HG02798 (cell line): ENCODE data around the gene MYO5B.

Experiments
- ATAC-seq: cut with Tn5 transposase; IDR thresholded peaks from one replicate; pipeline ENCODE4 v1.9.1; 2021; ENCODE audit warnings: mild to moderate bottlenecking; ENCODE audit not compliant: unreplicated experiment, poor library complexity

MYO5B gene

GRCh38 chr18:50155406-50155805, 39.5 kb downstream of the MYO5B start:
- ATAC-seq, result no peak

GRCh38 chr18:50154420-50154819, 40.5 kb downstream of the MYO5B start:
- no peak for ATAC-seq

- no peak for ATAC-seq
Observed at GRCh38 chr18:50152900-50153299, 42.0 kb downstream of the MYO5B start.

- no peak for ATAC-seq
Observed at GRCh38 chr18:50151926-50152325, 43.0 kb downstream of the MYO5B start.

GRCh38 chr18:50144540-50144939, 50.4 kb downstream of the MYO5B start:
- ATAC-seq, result no peak

- ATAC-seq, result no peak
Observed at GRCh38 chr18:50143886-50144285, 51.1 kb downstream of the MYO5B start.

- ATAC-seq, result no peak
Observed at GRCh38 chr18:50143294-50143693, 51.7 kb downstream of the MYO5B start.

- no peak for ATAC-seq
Observed at GRCh38 chr18:50142441-50143120, 52.4 kb downstream of the MYO5B start.

- no peak for ATAC-seq
Observed at GRCh38 chr18:50138181-50139064, 56.5 kb downstream of the MYO5B start.

GRCh38 chr18:50135903-50136302, 59.0 kb downstream of the MYO5B start:
- ATAC-seq, result no peak

GRCh38 chr18:50133526-50133925, 61.4 kb downstream of the MYO5B start:
- no peak for ATAC-seq

- no peak for ATAC-seq
Observed at GRCh38 chr18:50131591-50131990, 63.4 kb downstream of the MYO5B start.

GRCh38 chr18:50128506-50129271, 66.3 kb downstream of the MYO5B start:
- ATAC-seq, result peak; percentile 65

GRCh38 chr18:50127516-50128210, 67.3 kb downstream of the MYO5B start:
- ATAC-seq, result no peak

- ATAC-seq, result no peak
Observed at GRCh38 chr18:50126471-50126870, 68.5 kb downstream of the MYO5B start.

GRCh38 chr18:50125456-50125855, 69.5 kb downstream of the MYO5B start:
- no peak for ATAC-seq

GRCh38 chr18:50119296-50119695, 75.7 kb downstream of the MYO5B start:
- no peak for ATAC-seq

GRCh38 chr18:50117863-50118262, 77.1 kb downstream of the MYO5B start:
- no peak for ATAC-seq

- ATAC-seq, result no peak
Observed at GRCh38 chr18:50115095-50115494, 79.9 kb downstream of the MYO5B start.

GRCh38 chr18:50114448-50114847, 80.5 kb downstream of the MYO5B start:
- no peak for ATAC-seq
